HT-29 (cell line): ENCODE results near the gene LRRC74B. TPM values are rescaled to one million over a fixed set of nuclear protein-coding genes. Genes with fewer than 3 reads are reported as not detected.
"Not testable (repeated sequence)": the region's sequence is repeated elsewhere in the genome, so short reads cannot be mapped to it uniquely, and the experiment has no call there.

Source experiments
- DNase-seq: peaks from one replicate; pipeline ENCODE4 v3.0.0-alpha.2; 2015; ENCODE audit warnings: low spot score
- total RNA-seq: library from RNA; depleted of rRNA; stranded (reverse); fragments of >200 nt; shearing (Covaris generic); gene quantifications from 2 replicates; pipeline ENCODE4 v1.2.3, GENCODE V29; 2014

Gene LRRC74B
- total RNA-seq, 1 experiment from 2014 or later: not detected

GRCh38 chr22:21031545-21032036 lies 14.2 kb upstream of the LRRC74B start:
- no peak for DNase-seq

- no peak for DNase-seq
These were observed 13.5 kb upstream of the LRRC74B start, which contains the start of gene SLC7A4 for GRCh38 chr22:21032037-21032867. Gene SLC7A4 (minus strand): TSS chr22:21032561. CDS start chr22:21031812, 749 bp downstream.

GRCh38 chr22:21032868-21033688 lies 12.7 kb upstream of the LRRC74B start:
- no peak for DNase-seq

GRCh38 chr22:21033895-21034294 lies 11.9 kb upstream of the LRRC74B start:
- DNase-seq: no peak

- DNase-seq: no peak
These were observed 10.8 kb upstream of the LRRC74B start for GRCh38 chr22:21034989-21035388.

GRCh38 chr22:21038405-21038804 lies 7.3 kb upstream of the LRRC74B start:
- no peak for DNase-seq

GRCh38 chr22:21039158-21039557 lies 6.6 kb upstream of the LRRC74B start:
- DNase-seq: not testable (repeated sequence)

- no peak for DNase-seq
These were observed 3.8 kb upstream of the LRRC74B start for GRCh38 chr22:21041937-21042336.

- peak; percentile 8 for DNase-seq
These were observed 2.5 kb upstream of the LRRC74B start for GRCh38 chr22:21042978-21043859.

- DNase-seq: no peak
These were observed 1.7 kb upstream of the LRRC74B start for GRCh38 chr22:21043860-21044535.

GRCh38 chr22:21044931-21045584 lies 688 bp upstream of the LRRC74B start:
- DNase-seq: no peak

GRCh38 chr22:21047035-21047661 lies 1.4 kb downstream of the LRRC74B start:
- DNase-seq: no peak

- no peak for DNase-seq
These were observed 2.0 kb downstream of the LRRC74B start for GRCh38 chr22:21047730-21048129.

GRCh38 chr22:21048448-21048847 lies 2.7 kb downstream of the LRRC74B start:
- DNase-seq: not testable (repeated sequence)

- DNase-seq: not testable (repeated sequence)
These were observed 3.2 kb downstream of the LRRC74B start for GRCh38 chr22:21048965-21049364.

GRCh38 chr22:21051145-21051830 lies 5.5 kb downstream of the LRRC74B start:
- no peak for DNase-seq

GRCh38 chr22:21051831-21052400 lies 6.2 kb downstream of the LRRC74B start:
- DNase-seq: no peak

GRCh38 chr22:21052715-21053459 lies 7.1 kb downstream of the LRRC74B start:
- no peak for DNase-seq
